ACHN (cell line): ENCODE results near the gene DDAH1.

Experiments
- DNase-seq: peaks from one replicate; pipeline ENCODE4 v3.0.0-alpha.2; 2015
- in situ Hi-C: cut with HindIII; loops from 2 replicates; pipeline ENCODE4 v1.10.0; 2017; ENCODE audit warnings: low sequenced_read_pairs, low pct_ligation_motif_present, low pct_unique_long_range_greater_than_20kb

The DDAH1 gene

GRCh38 chr1:85409516-85409915 is 55.4 kb downstream of the DDAH1 start:
- no peak for DNase-seq
- in situ Hi-C loops: no loop called here

- peak; percentile 37 for DNase-seq
- in situ Hi-C loops: no loop called here
Observed at GRCh38 chr1:85407746-85408377, 57.1 kb downstream of the DDAH1 start.

GRCh38 chr1:85406887-85407533 is 57.9 kb downstream of the DDAH1 start:
- in situ Hi-C loops: no loop called here
- peak; percentile 88 for DNase-seq

GRCh38 chr1:85406081-85406480 is 58.9 kb downstream of the DDAH1 start:
- DNase-seq: no peak
- in situ Hi-C loops: no loop called here

DNA sequence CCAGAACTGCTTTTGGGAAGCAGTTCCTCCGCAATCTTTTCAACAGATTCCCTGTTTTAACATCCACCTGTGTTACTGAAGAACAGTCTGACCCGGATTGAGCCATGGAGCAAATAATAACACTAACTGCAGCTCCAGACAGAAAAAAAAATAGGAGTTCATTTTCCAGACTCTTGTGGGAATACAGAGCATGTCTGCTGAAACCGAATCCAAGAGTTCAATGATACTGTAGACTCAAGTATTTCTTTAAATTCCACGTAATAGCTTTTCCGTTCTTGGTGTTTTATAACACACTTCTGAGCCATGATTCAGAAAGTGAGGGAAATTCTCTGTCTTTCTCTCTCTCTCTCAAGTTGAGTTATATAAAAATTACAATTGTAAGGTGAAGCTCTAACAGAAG is 60.6 kb downstream of the DDAH1 start:
- in situ Hi-C loops: no loop called here
- DNase-seq: no peak

- in situ Hi-C loops: loop anchor here (25.0 kb wide), 1 partner anchor 89 kb away; no protein-coding TSS in a partner anchor
- DNase-seq: peak; percentile 47
Observed at GRCh38 chr1:85398391-85399064, 66.4 kb downstream of the DDAH1 start.

DNA sequence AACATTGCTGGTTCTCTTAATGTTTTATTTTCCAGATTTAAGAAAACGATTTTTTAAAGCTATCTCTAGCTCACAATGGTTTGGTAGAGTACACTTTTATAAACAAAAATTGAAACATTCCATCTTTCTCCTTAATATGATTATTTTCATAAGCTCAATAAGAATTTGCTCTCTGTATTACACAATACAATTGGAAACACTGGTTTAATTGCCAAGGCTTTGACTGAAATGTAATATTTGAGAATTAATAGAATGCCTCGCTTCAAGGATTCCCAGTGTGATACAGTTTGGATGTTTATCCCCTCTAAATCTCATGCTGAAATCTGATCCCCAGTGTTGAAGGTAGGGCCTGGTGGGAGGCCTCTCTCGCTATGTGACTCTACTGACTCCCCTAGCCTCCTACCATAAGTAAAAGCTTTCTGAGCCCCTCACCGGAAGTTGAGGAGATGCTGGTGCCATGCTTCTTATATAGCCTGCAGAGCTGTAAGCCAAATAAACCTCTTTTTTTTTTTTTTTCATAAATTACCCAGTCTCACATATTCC is 67.4 kb downstream of the DDAH1 start:
- in situ Hi-C loops: loop anchor here (25.0 kb wide), 1 partner anchor 90 kb away; no protein-coding TSS in a partner anchor
- no peak for DNase-seq

GRCh38 chr1:85396194-85396593 is 68.8 kb downstream of the DDAH1 start:
- no peak for DNase-seq
- in situ Hi-C loops: loop anchor here (25.0 kb wide), 1 partner anchor 91 kb away; no protein-coding TSS in a partner anchor

- DNase-seq: no peak
- in situ Hi-C loops: loop anchor here (25.0 kb wide), 1 partner anchor 93 kb away; no protein-coding TSS in a partner anchor
Observed at GRCh38 chr1:85394130-85394529, 70.8 kb downstream of the DDAH1 start.

- in situ Hi-C loops: loop anchor here (25.0 kb wide), 1 partner anchor 94 kb away; no protein-coding TSS in a partner anchor
- DNase-seq: no peak
Observed at GRCh38 chr1:85393490-85393889, 71.5 kb downstream of the DDAH1 start.

- DNase-seq: no peak
- in situ Hi-C loops: loop anchor here (25.0 kb wide), 1 partner anchor 99 kb away; no protein-coding TSS in a partner anchor
Observed at GRCh38 chr1:85388416-85388815, 76.5 kb downstream of the DDAH1 start.

- in situ Hi-C loops: loop anchor here (25.0 kb wide), 1 partner anchor 100 kb away; no protein-coding TSS in a partner anchor
Observed at GRCh38 chr1:85387781-85388180, 77.2 kb downstream of the DDAH1 start.

GRCh38 chr1:85386068-85386722 is 78.8 kb downstream of the DDAH1 start:
- in situ Hi-C loops: loop anchor here (25.0 kb wide), 1 partner anchor 101 kb away; no protein-coding TSS in a partner anchor
- no peak for DNase-seq

More at GRCh38 chr1:85387781-85388180, 77.2 kb downstream of the DDAH1 start:
- no peak for DNase-seq

GRCh38 chr1:85379203-85380136 is 85.5 kb downstream of the DDAH1 start:
- in situ Hi-C loops: loop anchor here (25.0 kb wide), 1 partner anchor 108 kb away; no protein-coding TSS in a partner anchor
- DNase-seq: no peak

- no peak for DNase-seq
- in situ Hi-C loops: loop anchor here (25.0 kb wide), 1 partner anchor 109 kb away; no protein-coding TSS in a partner anchor
Observed at GRCh38 chr1:85378534-85378933, 86.4 kb downstream of the DDAH1 start.

- no peak for DNase-seq
- in situ Hi-C loops: loop anchor here (25.0 kb wide), 1 partner anchor 111 kb away; no protein-coding TSS in a partner anchor
Observed at GRCh38 chr1:85376356-85376755, 88.6 kb downstream of the DDAH1 start.

GRCh38 chr1:85375493-85375892 is 89.5 kb downstream of the DDAH1 start:
- peak; percentile 28 for DNase-seq
- in situ Hi-C loops: loop anchor here (25.0 kb wide), 1 partner anchor 112 kb away; no protein-coding TSS in a partner anchor
